ENCODE results near the gene ARHGAP6.

Gene ARHGAP6

GRCh38 chrX:11185861-11186260 is 479.9 kb downstream of the ARHGAP6 start:
- no peak for DNase-seq (ENCODE audit: extremely low read depth, low read depth)
- no peak for TF ChIP-seq CTCF (IDR thresholded peaks at IDR 0.05; ENCODE audit: low read depth, low read length)

DNA sequence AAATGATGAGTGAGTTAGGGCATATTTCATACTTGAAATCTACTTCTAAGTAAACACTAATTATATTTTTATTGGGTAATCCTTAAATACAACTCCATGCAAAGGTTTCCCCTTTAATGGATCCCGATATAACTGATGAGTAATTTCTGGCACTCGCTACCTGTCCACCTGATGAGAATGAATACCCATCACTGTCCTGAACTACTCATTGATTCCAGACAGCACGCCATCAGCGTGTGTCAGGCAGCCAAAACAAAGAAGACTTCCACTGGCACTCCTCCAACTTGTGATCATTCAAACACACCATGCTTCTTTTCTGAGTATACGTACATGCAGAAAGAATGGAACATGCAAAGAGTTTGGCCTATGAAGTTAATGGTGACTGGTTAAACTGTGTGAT is 485.1 kb downstream of the ARHGAP6 start:
- no peak for DNase-seq (ENCODE audit: extremely low read depth, low read depth)
- TF ChIP-seq CTCF (IDR thresholded peaks at IDR 0.05; ENCODE audit: low read depth, low read length), result no peak

- no peak for TF ChIP-seq CTCF (IDR thresholded peaks at IDR 0.05; ENCODE audit: low read depth, low read length)
- DNase-seq (ENCODE audit: extremely low read depth, low read depth), result no peak
Measured at GRCh38 chrX:11172415-11172814, 493.3 kb downstream of the ARHGAP6 start.

DNA sequence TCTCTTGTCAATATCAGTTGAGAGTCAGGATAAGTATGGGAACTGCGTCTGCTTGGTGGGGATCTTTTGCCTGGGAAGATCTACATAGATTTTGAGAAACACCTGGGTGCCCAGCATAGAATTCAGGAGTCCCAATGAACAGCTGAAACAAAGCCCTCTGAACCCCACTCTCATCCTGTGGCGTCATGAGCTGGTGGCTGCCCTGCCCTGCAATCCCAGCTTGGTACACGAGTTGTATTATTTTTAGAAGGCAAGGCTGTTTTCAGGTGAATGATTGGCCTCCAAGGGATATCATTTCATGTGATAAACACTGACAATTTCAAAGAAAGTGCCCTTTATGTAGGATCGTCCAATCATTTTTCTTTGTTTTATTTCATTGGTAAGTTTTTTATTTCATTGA is 493.8 kb downstream of the ARHGAP6 start:
- DNase-seq (ENCODE audit: extremely low read depth, low read depth), result no peak
- no peak for TF ChIP-seq CTCF (IDR thresholded peaks at IDR 0.05; ENCODE audit: low read depth, low read length)

GRCh38 chrX:11164433-11164832 is 501.3 kb downstream of the ARHGAP6 start:
- no peak for DNase-seq (ENCODE audit: extremely low read depth, low read depth)

DNA sequence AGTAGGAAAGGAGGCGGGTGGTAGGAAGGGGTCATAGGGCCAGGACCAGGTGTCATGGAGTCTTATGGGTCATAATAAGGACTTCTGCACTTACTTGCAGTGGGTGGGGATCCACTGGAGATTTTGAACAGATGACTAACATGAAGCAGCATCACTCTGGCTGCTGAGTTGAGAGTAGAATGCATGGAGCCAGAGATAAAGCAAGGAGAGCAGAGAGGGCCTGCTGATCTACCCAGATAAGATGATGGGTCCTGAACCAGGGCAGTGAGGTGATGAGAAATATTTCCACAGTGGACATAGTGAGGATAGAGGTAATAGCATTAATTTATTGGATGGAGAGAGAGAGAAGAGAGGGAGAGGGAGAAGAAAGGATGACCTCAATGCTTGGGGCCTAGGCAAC is 506.6 kb downstream of the ARHGAP6 start:
- TF ChIP-seq CTCF (IDR thresholded peaks at IDR 0.05; ENCODE audit: low read depth, low read length), result no peak
- no peak for DNase-seq (ENCODE audit: extremely low read depth, low read depth)

More at GRCh38 chrX:11164433-11164832, 501.3 kb downstream of the ARHGAP6 start:
- TF ChIP-seq CTCF (IDR thresholded peaks at IDR 0.05; ENCODE audit: low read depth, low read length), result no peak

- no peak for TF ChIP-seq CTCF (IDR thresholded peaks at IDR 0.05; ENCODE audit: low read depth, low read length)
- DNase-seq (ENCODE audit: extremely low read depth, low read depth), result no peak
Measured at GRCh38 chrX:11151799-11152559, 513.7 kb downstream of the ARHGAP6 start.
